H9 (cell line): ENCODE measurements around the gene PPP1R13L. TPM values are rescaled to one million over a fixed set of nuclear protein-coding genes. Genes with fewer than 3 reads are reported as not detected.

ENCODE experiments used
- DNase-seq: peaks from one replicate; pipeline ENCODE4 v3.0.0-alpha.2; 2017
- H2AFZ ChIP-seq: one replicate; pipeline ENCODE4 v1.6.1; 2013; ENCODE audit warnings: mild to moderate bottlenecking, low read length, control low read depth, moderate library complexity
- H2AK5ac ChIP-seq: 2 replicates; pipeline ENCODE4 v1.6.1; 2013; ENCODE audit warnings: low read length, control low read depth, mixed read lengths; ENCODE audit not compliant: insufficient read length
- H2BK120ac ChIP-seq: one replicate; pipeline ENCODE4 v1.6.1; 2013; ENCODE audit warnings: low read depth, mild to moderate bottlenecking, low read length, control low read depth, inconsistent platforms; ENCODE audit not compliant: poor library complexity, severe bottlenecking
- H2BK12ac ChIP-seq: 2 replicates; pipeline ENCODE4 v1.6.1; 2013; ENCODE audit warnings: low read length, control low read depth, mixed read lengths, low read depth; ENCODE audit not compliant: insufficient read length
- H2BK15ac ChIP-seq: 2 replicates; pipeline ENCODE4 v1.6.1; 2013; ENCODE audit warnings: low read depth, low read length, control low read depth
- H2BK20ac ChIP-seq: one replicate; pipeline ENCODE4 v1.6.1; 2013; ENCODE audit warnings: low read depth, mild to moderate bottlenecking, low read length, control low read depth, inconsistent platforms; ENCODE audit not compliant: poor library complexity, severe bottlenecking
- H2BK5ac ChIP-seq: 2 replicates; pipeline ENCODE4 v1.6.1; 2013; ENCODE audit warnings: low read length, control low read depth, mixed read lengths; ENCODE audit not compliant: insufficient read length
- H3K14ac ChIP-seq: 2 replicates; pipeline ENCODE4 v1.6.1; 2013; ENCODE audit warnings: low read length, control low read depth; ENCODE audit not compliant: insufficient read depth
- H3K18ac ChIP-seq: 2 replicates; pipeline ENCODE4 v1.6.1; 2013; ENCODE audit warnings: low read depth, mild to moderate bottlenecking, mixed read lengths, low read length, control low read depth; ENCODE audit not compliant: insufficient read length
- H3K23ac ChIP-seq: 2 replicates; pipeline ENCODE4 v1.6.1; 2013; ENCODE audit warnings: low read length, control low read depth, mixed read lengths, low read depth; ENCODE audit not compliant: insufficient read length
- H3K23me2 ChIP-seq: 2 replicates; pipeline ENCODE4 v1.6.1; 2013; ENCODE audit warnings: low read depth, mild to moderate bottlenecking, mixed read lengths, low read length, control low read depth; ENCODE audit not compliant: insufficient read length, poor library complexity, severe bottlenecking
- H3K27ac ChIP-seq: 2 replicates; pipeline ENCODE4 v1.5.1; 2013; ENCODE audit warnings: low read length, control low read depth, mixed read lengths, low read depth; ENCODE audit not compliant: insufficient read length
- H3K27me3 ChIP-seq: 2 replicates; pipeline ENCODE4 v1.6.1; 2013; ENCODE audit warnings: low read length, control low read depth, inconsistent platforms; ENCODE audit not compliant: insufficient read depth
- H3K4ac ChIP-seq: 2 replicates; pipeline ENCODE4 v1.6.1; 2013; ENCODE audit warnings: low read depth, mild to moderate bottlenecking, control low read depth, inconsistent platforms, low read length, moderate library complexity
- H3K4me1 ChIP-seq: 2 replicates; pipeline ENCODE4 v1.6.1; 2013; ENCODE audit warnings: low read length, control low read depth, inconsistent platforms; ENCODE audit not compliant: insufficient read depth
- H3K4me2 ChIP-seq: 2 replicates; pipeline ENCODE4 v1.6.1; 2013; ENCODE audit warnings: low read length, control low read depth, mixed read lengths; ENCODE audit not compliant: insufficient read length, insufficient read depth
- H3K56ac ChIP-seq: 2 replicates; pipeline ENCODE4 v1.6.1; 2013; ENCODE audit warnings: low read depth, mild to moderate bottlenecking, mixed read lengths, low read length, control low read depth; ENCODE audit not compliant: insufficient read length
- H3K79me1 ChIP-seq: 2 replicates; pipeline ENCODE4 v1.6.1; 2013; ENCODE audit warnings: low read depth, mild to moderate bottlenecking, moderate library complexity, low read length, control low read depth, inconsistent platforms; ENCODE audit not compliant: insufficient read depth, poor library complexity, severe bottlenecking
- H3K79me2 ChIP-seq: 2 replicates; pipeline ENCODE4 v1.6.1; 2013; ENCODE audit warnings: low read length, control low read depth, inconsistent platforms; ENCODE audit not compliant: insufficient read depth
- H3K9ac ChIP-seq: 2 replicates; pipeline ENCODE4 v1.6.1; 2013; ENCODE audit warnings: low read length, control low read depth, mixed read lengths; ENCODE audit not compliant: insufficient read length; ENCODE audit errors: extremely low read depth
- H3K9me3 ChIP-seq: one replicate; pipeline ENCODE4 v1.6.1; 2013; ENCODE audit warnings: low read depth, low read length, inconsistent platforms; ENCODE audit not compliant: control insufficient read depth
- H3T11ph ChIP-seq: one replicate; pipeline ENCODE4 v1.6.1; 2013; ENCODE audit warnings: mild to moderate bottlenecking, low read length, control low read depth, inconsistent platforms
- H4K20me1 ChIP-seq: one replicate; pipeline ENCODE4 v1.6.1; 2013; ENCODE audit not compliant: control insufficient read depth, insufficient read length, insufficient read depth
- H4K5ac ChIP-seq: 2 replicates; pipeline ENCODE4 v1.6.1; 2013; ENCODE audit warnings: low read depth, mild to moderate bottlenecking, mixed read lengths, low read length, control low read depth; ENCODE audit not compliant: insufficient read length
- H4K8ac ChIP-seq: replicated peaks from 2 replicates; pipeline ENCODE4 v1.6.1; 2013; ENCODE audit warnings: low read length, control low read depth, mixed read lengths, low read depth; ENCODE audit not compliant: insufficient read length
- H4K91ac ChIP-seq: 2 replicates; pipeline ENCODE4 v1.6.1; 2013; ENCODE audit warnings: low read depth, mild to moderate bottlenecking, moderate library complexity, mixed read lengths, low read length, control low read depth; ENCODE audit not compliant: insufficient read length
- H3K27ac Mint-ChIP-seq, 3 experiments: 2 replicates in 2 of 3; 3 replicates in 1 of 3; pipeline ENCODE4 v1.8.0; 2020 to 2021; ENCODE audit warnings: mixed read lengths in 3 of 3, mild to moderate bottlenecking in 1 of 3, moderate library complexity in 1 of 3
- H3K27me3 Mint-ChIP-seq: 2 replicates; pipeline ENCODE4 v1.8.0; 2021; ENCODE audit warnings: low read depth, mild to moderate bottlenecking, moderate library complexity, mixed read lengths
- H3K36me3 Mint-ChIP-seq, 3 experiments: 2 replicates in 2 of 3; 3 replicates in 1 of 3; pipeline ENCODE4 v1.8.0; 2020 to 2021; ENCODE audit warnings: low read depth in 3 of 3, mixed read lengths in 3 of 3; ENCODE audit not compliant: insufficient read depth in 1 of 3
- H3K4me1 Mint-ChIP-seq, 2 experiments: 2 replicates each; pipeline ENCODE4 v1.8.0; 2020; ENCODE audit warnings: mixed read lengths in 2 of 2
- H3K4me3 Mint-ChIP-seq, 2 experiments: 2 replicates in 1 of 2; 3 replicates in 1 of 2; pipeline ENCODE4 v1.8.0; 2020 to 2021; ENCODE audit warnings: mild to moderate bottlenecking in 2 of 2, mixed read lengths in 2 of 2, moderate library complexity in 1 of 2
- H3K9me3 Mint-ChIP-seq, 2 experiments: 2 replicates in 1 of 2; 3 replicates in 1 of 2; pipeline ENCODE4 v1.8.0; 2020; ENCODE audit warnings: mild to moderate bottlenecking in 2 of 2, mixed read lengths in 2 of 2, moderate library complexity in 1 of 2
- CTCF ChIP-seq: fragments of 200-600 bp; sonication (generic); conservative IDR thresholded peaks from 3 replicates; pipeline ENCODE4 v1.8.0; 2021; ENCODE audit warnings: antibody characterized with exemption, mild to moderate bottlenecking
- whole genome bisulfite sequencing: extraction: QIAGEN DNeasy Blood & Tissue Kit; methylation state at CpG from one replicate; pipeline ENCODE4 v1.1.7; 2013; ENCODE audit warnings: missing lambda C conversion rate, low lambda C conversion rate, mixed read lengths; ENCODE audit not compliant: insufficient read length; ENCODE audit errors: extremely low coverage; 5-methylcytosine and 5-hydroxymethylcytosine counted together
- total RNA-seq: library from RNA; stranded (reverse); gene quantifications from 2 replicates; pipeline ENCODE4 v1.2.1, GENCODE V29; 2021

PPP1R13L gene
- total RNA-seq, 1 experiment from 2014 or later = 42.6 TPM

GRCh38 chr19:45358213-45358792 is 46.6 kb downstream of the PPP1R13L start:
- no peak overlapping the region for H4K5ac ChIP-seq
- H3K23me2 ChIP-seq = no peaks in the 10 kb centered on the region
- no peaks in the 10 kb centered on the region for H3K4me1 Mint-ChIP-seq
- DNase-seq = no peak
- no peak for TF ChIP-seq CTCF
- no peak overlapping the region for H2BK120ac ChIP-seq
- H3K4me3 Mint-ChIP-seq = no peak overlapping the region
- H3K9me3 Mint-ChIP-seq = no peaks in the 10 kb centered on the region
- H2AFZ ChIP-seq = no peak overlapping the region
- no peak overlapping the region for H4K91ac ChIP-seq
- H3K27me3 Mint-ChIP-seq = no peaks in the 10 kb centered on the region; the same call in 1 of the 2 replicates
- H3K4me2 ChIP-seq = no peak overlapping the region
- H2AK5ac ChIP-seq = no peak overlapping the region
- no peak overlapping the region for H3K9ac ChIP-seq
- no peaks in the 10 kb centered on the region for H3K9me3 ChIP-seq
- H3K56ac ChIP-seq = no peak overlapping the region
- no peak overlapping the region for H2BK15ac ChIP-seq
- H3K36me3 Mint-ChIP-seq = peaks cover 62 to 89% (median 87%) of the 10 kb centered on the region in 3 experiments
- no peak overlapping the region for H3T11ph ChIP-seq
- no peaks in the 10 kb centered on the region for H3K4me1 ChIP-seq
- no peak overlapping the region for H4K8ac ChIP-seq
- H3K27me3 ChIP-seq = no peaks in the 10 kb centered on the region
- no peaks in the 10 kb centered on the region for H3K79me1 ChIP-seq
- WGBS = no CpG with 5 or more reads among the region's 12 CpGs
- no peak overlapping the region for H2BK12ac ChIP-seq
- no peaks in the 10 kb centered on the region for H3K79me2 ChIP-seq
- no peak overlapping the region; a peak in 2 of 7 replicates for H3K27ac Mint-ChIP-seq
- no peak overlapping the region for H3K27ac ChIP-seq
- no peak overlapping the region for H2BK20ac ChIP-seq
- no peak overlapping the region for H3K14ac ChIP-seq
- no peak overlapping the region for H2BK5ac ChIP-seq
- no peak overlapping the region for H3K18ac ChIP-seq
- no peak overlapping the region for H3K23ac ChIP-seq
- no peaks in the 10 kb centered on the region for H4K20me1 ChIP-seq
- no peak overlapping the region for H3K4ac ChIP-seq
